GM06990 (cell line): ENCODE measurements around the gene ROBO1.
"Not testable (repeated sequence)": the region's sequence is repeated elsewhere in the genome, so short reads cannot be mapped to it uniquely, and the experiment has no call there.

Experiments
- DNase-seq: peaks from one replicate; pipeline ENCODE4 v3.0.0-alpha.2; 2011; ENCODE audit not compliant: insufficient read length; ENCODE audit errors: extremely low read depth
- H3K27me3 ChIP-seq: replicated peaks from 2 replicates; pipeline ENCODE4 v1.6.0; 2011; ENCODE audit warnings: low read length; ENCODE audit not compliant: control insufficient read depth, insufficient read depth
- H3K36me3 ChIP-seq: 2 replicates; pipeline ENCODE4 v1.5.1; 2011; ENCODE audit warnings: low read length; ENCODE audit not compliant: control insufficient read depth, insufficient read depth
- H3K4me3 ChIP-seq: replicated peaks from 2 replicates; pipeline ENCODE4 v1.5.1; 2011; ENCODE audit warnings: low read depth, mild to moderate bottlenecking, control low read depth, low read length
- TF ChIP-seq, protein P1 (sequence below): IDR thresholded peaks from 2 replicates; pipeline ENCODE4 v1.5.1; 2011; ENCODE audit warnings: low read length, control low read depth, mild to moderate bottlenecking, inconsistent platforms; ENCODE audit not compliant: insufficient read depth, poor library complexity, severe bottlenecking

Gene ROBO1

DNA sequence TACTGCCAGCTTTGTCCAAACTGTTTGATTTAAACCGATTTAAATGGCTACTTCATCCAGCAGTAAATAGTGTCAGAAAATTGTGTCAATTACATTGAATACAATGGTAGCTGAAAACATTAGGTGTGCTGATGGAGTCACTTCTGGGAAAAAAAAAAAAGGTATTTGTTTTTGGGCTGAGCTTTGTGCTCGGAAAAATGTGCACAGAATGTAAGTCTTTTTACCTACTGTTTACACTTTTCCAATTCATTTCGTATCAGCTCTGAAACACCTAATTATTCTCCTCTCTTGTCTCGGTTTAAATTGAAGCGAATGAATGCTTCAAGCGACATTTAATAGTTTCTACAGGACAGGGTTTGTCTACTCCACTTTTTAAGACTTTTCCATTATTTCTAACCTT lies 1078.4 kb downstream of the ROBO1 start:
- Histone ChIP-seq H3K36me3 (no peaks in the 10 kb centered on the region), H3K27me3 (no peaks in the 10 kb centered on the region), H3K4me3 (no peak overlapping the region)
- TF ChIP-seq, protein P1, sequence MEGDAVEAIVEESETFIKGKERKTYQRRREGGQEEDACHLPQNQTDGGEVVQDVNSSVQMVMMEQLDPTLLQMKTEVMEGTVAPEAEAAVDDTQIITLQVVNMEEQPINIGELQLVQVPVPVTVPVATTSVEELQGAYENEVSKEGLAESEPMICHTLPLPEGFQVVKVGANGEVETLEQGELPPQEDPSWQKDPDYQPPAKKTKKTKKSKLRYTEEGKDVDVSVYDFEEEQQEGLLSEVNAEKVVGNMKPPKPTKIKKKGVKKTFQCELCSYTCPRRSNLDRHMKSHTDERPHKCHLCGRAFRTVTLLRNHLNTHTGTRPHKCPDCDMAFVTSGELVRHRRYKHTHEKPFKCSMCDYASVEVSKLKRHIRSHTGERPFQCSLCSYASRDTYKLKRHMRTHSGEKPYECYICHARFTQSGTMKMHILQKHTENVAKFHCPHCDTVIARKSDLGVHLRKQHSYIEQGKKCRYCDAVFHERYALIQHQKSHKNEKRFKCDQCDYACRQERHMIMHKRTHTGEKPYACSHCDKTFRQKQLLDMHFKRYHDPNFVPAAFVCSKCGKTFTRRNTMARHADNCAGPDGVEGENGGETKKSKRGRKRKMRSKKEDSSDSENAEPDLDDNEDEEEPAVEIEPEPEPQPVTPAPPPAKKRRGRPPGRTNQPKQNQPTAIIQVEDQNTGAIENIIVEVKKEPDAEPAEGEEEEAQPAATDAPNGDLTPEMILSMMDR = no peak
- DNase-seq = no peak

GRCh38 chr3:78687520-78687919 lies 1080.3 kb downstream of the ROBO1 start:
- H3K4me3 ChIP-seq = no peak overlapping the region
- no peaks in the 10 kb centered on the region for H3K27me3 ChIP-seq
- no peaks in the 10 kb centered on the region for H3K36me3 ChIP-seq
- no peak for DNase-seq
- TF ChIP-seq, protein P1 = no peak

DNA sequence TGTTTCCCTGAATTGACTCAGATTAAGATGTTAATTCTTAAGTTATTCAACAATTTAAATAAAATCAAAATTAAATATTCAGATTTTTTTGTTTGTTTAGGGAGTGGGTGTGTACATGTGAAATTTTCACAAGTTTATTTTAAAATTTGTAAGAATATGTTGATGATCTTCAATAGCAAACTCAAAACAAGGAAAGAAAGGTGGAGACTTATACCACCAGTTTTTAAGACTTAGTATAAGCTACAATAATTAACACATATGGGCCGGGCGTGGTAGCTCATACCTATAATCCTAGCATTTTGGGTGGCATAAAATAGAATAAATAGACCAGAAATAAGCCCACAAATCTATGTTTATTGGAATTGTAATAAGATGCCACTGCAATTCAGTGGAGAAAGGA lies 1084.5 kb downstream of the ROBO1 start:
- H3K36me3 ChIP-seq = no peaks in the 10 kb centered on the region; the same call in none of the 2 replicates
- TF ChIP-seq, protein P1 = no peak
- H3K4me3 ChIP-seq = no peak overlapping the region
- DNase-seq = no peak
- no peaks in the 10 kb centered on the region for H3K27me3 ChIP-seq

DNA sequence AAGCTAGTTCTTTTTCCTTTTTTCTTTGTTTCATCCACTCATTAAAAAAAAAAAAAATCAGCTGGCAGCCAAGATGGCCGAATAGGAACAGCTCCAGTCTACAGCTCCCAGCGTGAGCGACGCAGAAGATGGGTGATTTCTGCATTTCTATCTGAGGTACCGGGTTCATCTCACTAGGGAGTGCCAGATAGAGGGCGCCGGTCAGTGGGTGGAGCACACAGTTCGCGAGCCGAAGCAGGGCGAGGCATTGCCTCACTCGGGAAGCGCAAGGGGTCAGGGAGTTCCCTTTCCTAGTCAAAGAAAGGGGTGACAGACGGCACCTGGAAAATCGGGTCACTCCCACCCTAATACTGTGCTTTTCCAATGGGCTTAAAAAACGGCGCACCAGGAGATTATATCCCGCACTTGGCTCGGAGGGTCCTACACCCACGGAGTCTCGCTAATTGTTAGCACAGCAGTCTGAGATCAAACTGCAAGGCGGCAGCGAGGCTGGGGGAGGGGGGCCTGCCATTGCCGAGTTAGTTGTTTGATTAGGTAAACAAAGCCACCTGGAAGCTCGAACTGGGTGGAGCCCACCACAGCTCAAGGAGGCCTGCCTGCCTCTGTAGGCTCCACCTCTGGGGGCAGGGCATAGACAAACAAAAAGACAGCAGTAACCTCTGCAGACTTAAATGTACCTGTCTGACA lies 1092.5 kb downstream of the ROBO1 start:
- H3K36me3 ChIP-seq, H3K27me3 ChIP-seq, DNase-seq, H3K4me3 ChIP-seq: not testable (repeated sequence)

GRCh38 chr3:78670746-78671145 lies 1097.1 kb downstream of the ROBO1 start:
- no peaks in the 10 kb centered on the region for H3K27me3 ChIP-seq
- TF ChIP-seq, protein P1 = no peak
- no peak overlapping the region for H3K4me3 ChIP-seq
- no peaks in the 10 kb centered on the region; the same call in 1 of the 2 replicates for H3K36me3 ChIP-seq
- DNase-seq = no peak

GRCh38 chr3:78670094-78670493 lies 1097.7 kb downstream of the ROBO1 start:
- Histone ChIP-seq H3K36me3 (no peaks in the 10 kb centered on the region; the same call in 1 of the 2 replicates), H3K27me3 (no peaks in the 10 kb centered on the region), H3K4me3 (no peak overlapping the region)
- no peak for DNase-seq
- TF ChIP-seq, protein P1 = no peak
